GM21786 (cell line): ENCODE results near the gene YWHAB.
"Not testable (repeated sequence)": the region's sequence is repeated elsewhere in the genome, so short reads cannot be mapped to it uniquely, and the experiment has no call there.

Experiments
- ATAC-seq: cut with Tn5 transposase; IDR thresholded peaks from one replicate; pipeline ENCODE4 v1.9.1; 2021; ENCODE audit not compliant: unreplicated experiment

Gene YWHAB

DNA sequence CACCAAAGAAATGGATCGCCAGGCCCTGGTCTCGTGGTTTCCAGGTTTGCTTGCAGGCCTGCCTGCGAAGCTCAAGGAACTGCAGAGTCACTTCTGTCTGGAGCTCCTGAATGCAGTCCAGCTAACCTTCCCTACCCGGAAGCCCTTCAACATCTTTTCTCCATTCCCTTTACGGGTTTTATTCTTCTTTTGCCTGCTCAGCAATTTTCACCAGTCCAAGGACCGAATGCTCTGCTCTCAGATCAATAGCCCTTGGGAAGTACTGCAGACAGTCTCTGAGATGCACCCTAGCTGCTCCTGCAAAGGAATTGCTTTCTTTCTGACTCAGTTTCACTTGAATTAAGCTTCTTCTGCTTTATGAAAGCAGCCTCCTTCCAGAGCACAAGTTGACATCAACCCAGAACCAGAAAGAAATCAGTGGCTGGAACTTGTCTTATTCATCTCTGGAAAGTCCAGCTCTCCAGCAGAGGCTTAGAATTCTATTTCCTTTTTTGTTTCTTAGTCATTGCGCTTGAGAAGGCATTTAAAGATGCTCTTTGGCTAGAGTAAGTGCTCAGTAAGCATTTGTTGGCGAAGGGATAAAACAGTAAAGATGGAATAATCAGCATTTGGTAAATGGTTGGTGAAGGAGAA, 18.7 kb upstream of the YWHAB start:
- ATAC-seq = no peak

DNA sequence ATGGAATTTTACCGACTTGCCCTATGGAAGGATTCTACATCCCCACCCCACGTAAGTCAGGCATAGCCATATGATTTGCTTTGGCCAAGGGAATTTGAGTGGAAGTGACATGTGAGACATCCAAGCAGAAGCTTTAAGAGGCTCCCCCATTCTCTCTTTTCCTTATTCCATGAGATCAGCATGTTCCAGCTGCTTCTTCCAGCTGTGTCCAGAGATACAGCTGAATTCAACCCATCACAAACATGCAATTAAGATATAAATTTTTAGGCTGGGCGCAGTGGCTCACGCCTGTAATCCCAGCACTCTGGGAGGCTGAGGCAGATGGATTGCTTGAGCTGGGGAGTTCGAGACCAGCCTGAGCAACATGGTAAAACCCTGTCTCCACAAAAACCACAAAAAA, 16.0 kb upstream of the YWHAB start:
- no peak for ATAC-seq

DNA sequence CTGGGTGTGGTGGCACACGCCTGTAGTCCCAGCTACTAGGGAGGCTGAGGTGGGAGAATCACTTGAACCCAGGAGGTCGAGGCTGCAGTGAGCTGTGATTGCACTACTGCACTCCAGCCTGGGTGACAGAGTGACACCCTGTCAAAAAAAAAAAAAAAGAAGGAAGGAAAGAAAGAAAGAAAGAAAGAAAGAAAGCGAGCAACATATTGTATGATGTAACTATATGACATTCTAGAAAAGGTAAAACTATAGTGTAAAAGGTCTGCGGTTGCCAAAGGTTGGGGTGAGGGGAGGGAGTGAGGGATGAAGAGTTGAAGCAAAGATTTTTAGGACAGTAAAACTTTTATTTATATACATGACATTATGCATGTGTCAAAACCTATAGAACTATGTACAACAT, 3.1 kb upstream of the YWHAB start:
- ATAC-seq = not testable (repeated sequence)

DNA sequence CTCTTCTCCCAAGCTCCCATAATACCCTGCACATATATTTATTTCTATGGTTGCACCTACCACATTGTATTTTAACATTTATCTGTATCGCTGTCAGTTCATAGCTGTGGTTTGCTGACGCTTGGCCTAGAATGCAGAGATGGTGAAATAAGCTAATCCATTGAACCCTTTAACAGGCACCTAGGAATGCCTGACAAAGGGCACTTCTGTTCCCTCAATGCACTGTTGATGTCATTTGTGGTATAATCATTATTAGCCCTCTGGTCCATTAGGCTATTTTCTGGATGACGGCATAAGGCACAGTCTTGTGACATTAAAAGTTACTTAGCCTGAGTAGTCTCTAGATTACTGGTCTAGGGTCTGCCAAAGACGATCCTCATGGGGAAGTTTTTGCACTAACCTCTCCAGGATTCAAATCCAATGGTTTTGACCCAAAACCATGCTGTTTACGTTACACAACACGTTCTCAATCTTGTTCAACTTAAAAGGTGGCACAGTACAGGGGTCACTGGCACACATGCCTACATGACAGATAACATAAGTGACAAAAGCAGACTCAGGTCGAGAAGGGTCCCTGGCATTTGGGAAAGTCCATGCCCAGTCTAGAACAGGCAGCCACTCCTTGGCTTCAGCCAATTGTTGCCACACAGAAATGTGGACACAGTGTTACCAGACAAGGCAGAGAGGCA, 2.1 kb upstream of the YWHAB start:
- ATAC-seq = no peak

DNA sequence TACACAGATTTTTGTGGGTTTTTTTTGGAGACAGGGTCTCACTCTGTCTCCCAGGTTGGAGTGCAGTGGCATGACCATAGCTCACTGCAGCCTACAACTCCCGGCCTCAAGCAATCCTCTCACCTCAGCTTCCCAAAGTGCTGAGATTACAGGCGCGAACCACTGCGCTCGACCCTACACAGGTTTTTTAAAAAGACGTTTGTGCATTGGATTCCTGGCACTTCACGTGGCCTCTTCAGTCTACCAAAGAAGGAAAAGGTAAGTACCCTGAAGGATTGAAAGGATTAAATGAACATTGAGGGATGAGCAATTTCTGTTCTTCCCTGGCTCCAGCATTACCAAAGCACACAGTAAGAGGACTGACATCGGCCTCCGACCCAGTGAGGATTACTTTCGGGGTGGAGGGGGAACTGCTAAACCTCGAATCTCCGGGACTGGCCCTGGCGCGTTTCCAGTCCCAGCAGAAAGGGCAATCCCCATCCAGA, 556 bp upstream of the YWHAB start:
- no peak for ATAC-seq

DNA sequence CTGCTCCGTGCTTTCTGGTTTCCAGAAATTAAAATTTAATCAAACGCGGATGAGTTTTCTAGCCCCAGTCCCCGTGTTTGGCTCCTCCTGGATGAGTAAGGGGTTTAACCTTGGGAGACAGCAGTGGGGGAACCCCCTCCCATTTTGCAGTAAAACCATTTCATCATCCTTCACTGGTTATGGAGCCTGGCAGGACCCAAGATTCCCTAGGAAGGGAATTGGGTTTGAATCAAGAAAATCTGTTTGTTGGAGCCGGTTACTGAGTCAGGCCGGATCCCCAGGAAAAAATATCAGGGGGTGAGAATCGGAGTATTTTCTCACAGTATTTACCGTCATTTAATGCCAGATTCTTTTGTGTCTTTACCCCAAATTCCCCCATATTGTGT, 754 bp downstream of the YWHAB start:
- ATAC-seq = no peak

DNA sequence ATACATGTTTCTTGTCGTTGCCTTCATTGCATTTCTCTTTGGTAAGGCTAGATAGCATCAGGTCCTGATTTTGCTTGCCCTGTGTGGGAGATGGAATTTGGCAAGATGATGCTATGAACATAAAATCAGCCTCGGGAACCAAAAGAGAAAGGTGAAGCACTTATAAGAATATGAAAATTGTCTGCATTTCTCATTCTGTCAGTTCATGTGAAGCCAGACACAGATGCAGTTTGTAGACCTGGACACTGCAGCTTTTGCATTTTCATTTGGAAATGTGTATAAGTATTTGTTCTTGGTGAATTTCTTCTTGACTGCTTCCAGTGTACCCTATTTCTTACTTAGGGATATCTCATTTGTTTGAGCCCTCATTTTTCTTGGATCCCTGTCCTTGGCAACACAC, 1.3 kb downstream of the YWHAB start:
- no peak for ATAC-seq

DNA sequence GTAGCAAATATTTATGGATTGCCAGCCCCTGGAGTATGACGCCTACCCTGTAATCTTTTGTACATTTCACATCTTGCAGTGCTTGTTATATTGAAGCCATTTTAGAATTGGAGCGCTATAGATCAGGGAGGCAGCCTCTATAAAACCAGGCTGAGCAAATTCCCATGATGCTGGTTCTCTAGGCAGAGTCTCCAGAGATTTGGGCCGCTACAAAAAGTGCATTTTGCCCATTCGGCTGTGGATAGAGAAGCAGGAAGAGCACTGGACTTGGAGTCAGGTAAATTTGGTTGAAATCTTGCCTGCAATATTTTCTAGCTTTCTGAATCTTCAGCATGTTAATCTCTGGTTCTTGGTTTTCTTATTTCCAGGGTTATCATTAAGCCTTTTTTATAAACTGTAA, 2.0 kb downstream of the YWHAB start:
- ATAC-seq = no peak

DNA sequence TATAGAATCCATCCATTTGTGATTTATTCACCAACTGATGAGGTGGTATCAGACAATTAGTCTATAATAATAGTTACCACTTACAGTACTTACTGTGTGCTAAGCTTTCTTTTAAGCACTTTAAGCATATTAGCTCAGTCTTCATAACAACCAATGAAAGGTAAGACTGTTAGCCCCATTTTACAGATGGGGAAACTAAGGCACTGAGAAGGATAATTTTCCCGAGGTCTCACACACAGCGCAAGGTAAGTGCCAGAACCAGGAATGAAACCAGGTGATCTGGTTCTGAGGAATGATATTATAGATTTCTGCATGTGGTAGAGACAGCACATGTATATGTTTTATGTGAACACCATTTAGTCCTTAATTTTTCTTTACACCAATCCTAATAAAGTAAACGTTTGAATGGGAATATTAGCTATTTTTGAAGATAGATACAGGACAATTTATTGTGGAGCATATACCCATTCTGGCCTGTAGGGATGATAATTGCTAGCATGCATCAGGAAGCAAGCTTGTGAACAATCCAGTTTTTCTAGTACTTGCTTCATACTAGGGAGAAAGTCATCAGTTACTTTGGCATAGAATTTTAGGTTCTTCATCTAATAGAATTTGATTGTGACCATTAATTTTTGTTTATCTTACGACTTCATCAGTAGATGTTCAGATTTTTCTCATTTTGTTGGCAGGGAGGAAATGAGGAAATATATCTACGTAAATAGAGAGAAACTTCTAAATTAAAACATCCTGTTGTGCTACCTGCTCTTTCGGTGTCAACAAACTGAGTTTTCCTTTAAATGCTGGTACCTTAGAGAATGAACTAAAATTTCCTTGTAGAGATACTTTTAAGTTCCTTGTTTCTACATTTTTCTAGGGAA, 3.0 kb downstream of the YWHAB start:
- no peak for ATAC-seq

DNA sequence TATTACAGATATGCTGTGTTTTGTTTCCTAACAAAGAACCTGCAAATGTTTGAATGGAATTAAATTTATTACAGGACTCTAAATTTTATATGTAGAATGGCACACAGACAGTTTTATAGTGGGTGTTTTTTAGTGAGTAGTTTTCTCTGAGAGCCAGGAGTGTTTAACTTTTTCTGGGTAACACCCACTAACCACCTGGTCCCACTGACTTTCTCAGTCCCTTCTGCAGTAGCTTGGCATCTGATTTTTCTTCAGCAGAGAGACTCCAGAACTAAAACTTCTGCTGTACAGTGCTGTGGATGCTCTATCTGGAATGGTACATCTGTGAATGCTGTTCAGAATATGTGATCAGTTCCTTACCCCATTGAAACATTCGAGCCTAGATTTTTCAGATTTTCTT, 6.3 kb downstream of the YWHAB start:
- ATAC-seq = no peak

DNA sequence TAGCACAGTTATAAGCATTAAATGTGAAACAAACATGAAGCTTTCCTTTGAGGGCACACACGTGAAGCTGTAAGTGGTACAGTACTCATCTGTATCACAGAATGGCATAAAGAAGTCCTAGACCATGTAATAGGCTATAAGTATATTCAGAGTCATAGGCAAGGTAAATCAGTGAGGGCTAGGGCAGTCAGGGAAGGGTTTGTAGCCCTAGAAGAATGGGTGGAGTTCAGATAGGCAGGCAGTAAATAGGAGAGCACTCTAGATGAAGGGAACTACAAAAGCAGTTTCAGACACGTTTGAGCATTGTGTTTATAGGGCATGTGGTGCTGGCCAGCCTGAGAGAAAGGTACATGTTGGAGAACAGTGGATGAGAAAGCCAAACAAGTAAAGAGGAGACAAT, 9.5 kb downstream of the YWHAB start:
- ATAC-seq = no peak

DNA sequence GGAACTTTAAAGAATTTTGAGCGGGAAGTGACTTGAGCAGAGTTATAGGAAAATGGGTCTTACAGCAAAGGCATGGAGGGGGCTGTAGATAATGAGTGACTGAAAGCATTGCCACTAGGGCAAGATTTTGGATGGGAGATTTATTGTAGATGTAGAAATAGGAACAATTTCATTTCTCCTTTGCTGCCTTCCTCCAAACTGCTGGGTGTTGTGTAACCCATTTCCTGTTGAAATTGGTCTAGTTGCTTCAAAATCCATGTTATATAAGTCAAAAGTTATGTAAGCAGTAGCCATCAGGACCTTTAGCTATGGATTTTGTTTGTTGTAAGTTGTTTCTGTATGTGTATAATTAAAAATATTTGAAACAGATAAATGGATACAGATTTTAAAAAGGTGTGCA, 11.1 kb downstream of the YWHAB start:
- no peak for ATAC-seq

DNA sequence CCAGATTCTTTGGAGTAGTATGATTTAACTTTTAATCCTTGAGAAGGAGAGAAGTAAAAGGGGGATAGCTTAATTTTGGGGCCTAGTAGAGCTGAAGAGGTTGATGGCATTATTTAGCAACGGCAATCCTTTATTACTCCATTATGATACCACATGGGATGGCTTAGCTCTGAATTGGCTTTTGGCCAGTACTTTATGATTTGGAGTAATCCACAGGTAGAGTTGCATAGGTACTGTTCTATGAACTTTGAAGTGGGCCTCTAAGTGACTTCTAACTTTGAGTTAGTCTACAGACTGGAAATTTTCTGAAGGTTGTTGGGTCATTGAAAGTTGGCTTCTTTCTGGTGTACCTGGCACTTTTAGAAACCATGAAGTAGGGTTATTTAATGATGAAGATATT, 11.6 kb downstream of the YWHAB start:
- ATAC-seq = no peak

DNA sequence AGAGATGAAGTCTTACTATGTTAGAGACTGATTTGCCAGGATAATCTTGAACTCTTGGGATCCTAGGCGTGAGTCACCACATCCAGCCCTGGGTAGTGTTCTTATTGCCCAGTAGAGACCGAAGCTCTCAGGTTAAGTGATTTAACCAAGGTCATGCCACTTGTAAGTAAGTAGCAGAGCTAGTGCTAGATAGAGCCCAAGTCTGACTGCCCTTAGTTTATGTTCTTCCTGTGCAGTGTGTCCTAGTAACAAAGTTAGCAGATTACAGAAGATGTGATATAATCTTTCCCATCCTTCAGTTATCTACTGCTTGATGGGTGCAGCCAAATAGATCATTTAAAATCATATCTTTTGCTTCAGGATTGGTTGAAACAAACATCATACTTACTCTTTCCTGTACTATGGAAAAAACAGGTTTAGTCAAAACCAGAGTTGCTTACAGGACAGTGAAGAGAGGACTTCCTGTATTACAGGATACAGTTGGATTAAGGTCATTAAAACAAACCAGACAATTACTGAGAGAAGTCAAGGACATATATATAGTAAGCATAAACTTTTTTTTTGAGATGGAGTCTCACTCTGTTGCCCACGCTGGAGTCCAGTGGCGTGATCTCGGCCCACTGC, 14.8 kb downstream of the YWHAB start:
- ATAC-seq = no peak

DNA sequence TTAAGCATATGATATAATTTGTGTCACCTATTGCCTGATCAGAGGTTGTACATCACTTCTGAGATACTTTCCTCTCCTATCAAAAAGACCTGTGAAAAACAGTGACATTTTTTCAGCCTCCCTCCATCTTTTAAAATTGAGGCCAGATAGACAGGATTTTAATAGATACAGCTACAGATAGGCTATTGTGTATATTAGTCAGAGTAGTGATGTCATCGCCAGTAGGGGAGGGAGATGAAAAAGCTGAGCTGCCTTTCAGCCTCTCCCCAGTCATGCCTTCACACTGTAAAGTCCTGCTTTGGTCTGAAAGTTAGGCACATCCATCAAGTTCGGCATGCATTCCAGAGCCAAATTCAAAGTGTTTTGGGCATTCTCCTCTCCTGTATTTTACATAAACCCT, 16.5 kb downstream of the YWHAB start:
- ATAC-seq = no peak

DNA sequence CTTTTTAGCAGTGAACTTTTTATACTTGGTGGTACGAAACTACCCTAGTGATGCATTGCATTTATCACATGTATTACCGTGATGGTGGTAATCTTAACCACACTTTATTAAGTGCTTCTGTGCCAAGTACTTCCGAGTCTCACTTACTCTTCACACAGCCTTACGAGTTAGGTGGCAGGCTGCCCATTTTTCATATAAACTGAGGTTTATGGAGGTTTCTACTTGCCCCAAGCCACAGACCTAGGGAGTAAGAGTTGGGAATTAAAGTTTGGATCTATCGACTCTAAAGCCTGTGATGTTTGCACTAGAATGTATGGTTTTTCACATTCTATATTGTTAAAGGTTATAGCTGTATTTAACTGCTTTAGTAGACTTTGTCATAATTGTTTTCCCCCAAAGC, 18.9 kb downstream of the YWHAB start:
- ATAC-seq = no peak

DNA sequence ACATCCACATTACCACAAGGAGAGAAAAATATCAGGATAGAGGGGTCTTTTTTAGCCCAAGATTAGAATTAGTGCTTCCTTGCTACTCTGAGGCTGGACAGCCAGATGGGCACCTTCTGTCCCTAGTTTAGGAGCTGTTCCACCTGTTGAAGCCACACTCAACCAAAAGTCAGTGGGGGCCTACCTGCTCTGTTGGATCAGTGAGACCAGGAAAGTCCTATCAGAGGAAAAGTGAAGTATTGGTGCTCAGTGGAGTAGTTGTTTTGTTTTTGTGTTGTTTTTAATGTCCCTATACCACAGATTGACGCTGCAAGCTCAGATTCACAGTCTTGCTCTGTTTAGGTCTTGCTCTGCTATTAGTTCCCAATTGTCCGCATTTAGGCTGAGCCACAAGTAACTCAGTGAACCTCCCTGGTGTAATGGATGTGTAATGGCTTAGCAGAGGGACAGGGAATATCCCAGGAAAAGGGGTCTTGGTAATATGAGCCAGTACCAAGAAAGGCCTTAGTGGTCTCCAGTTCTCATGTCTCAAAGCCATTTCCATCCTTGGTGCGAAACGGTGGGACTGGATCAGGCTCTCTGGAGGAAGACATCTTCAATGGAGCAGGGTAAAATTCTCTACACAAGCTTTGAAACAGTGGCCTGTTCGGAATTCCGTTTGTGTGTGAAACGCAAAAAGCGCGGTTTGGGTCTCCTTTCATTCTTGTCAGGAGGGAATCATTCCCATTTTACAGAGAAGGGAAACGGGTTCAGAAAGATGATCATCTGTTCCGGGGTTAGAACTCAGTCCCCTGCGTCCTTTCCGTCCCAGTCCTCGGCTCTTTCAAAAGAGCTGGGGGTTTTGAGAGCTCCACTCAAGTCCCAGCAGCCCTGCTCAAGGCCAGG, 23.7 kb downstream of the YWHAB start:
- ATAC-seq = no peak

DNA sequence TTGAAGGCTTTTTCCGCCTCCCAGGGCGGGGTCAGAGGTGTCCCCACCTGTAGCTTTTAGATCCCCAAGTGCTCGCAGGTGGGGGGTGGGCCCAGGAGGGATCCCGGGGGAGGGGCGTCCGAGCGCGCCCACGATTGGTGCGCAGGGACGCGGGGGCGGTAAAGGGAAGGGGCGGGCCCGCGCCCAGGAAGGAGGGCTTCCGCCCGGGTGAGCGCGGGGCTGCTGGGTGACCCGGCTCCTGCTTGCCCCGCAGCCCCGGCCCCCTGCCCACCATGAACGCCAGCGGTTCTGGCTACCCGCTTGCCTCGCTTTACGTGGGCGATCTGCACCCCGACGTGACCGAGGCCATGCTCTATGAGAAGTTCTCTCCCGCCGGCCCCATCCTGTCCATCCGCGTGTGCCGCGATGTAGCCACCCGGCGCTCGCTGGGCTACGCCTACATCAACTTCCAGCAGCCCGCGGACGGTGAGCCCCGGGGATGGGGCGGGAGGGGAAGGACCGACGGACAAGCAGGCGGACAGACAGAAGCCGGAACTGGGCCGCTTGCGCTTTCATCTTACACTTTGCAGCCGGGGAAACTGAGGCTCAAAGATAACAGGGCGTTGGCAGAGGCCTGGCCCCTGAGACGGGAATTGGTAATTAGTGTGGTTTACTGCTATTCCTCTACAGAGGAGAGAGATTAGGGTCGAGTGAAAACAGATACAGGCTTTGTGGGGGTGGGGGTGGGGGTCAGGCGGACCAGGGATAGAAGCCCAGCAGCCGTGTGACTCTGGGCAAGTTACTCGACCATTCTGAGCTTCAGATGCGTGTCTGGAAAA, 24.6 kb downstream of the YWHAB start, which contains the start of gene PABPC1L:
Gene PABPC1L, plus strand, starts transcription at position 189 of the 818 bp plus-strand sequence. Its CDS starts 84 bp downstream, at position 273.
- ATAC-seq = peak; percentile 76

DNA sequence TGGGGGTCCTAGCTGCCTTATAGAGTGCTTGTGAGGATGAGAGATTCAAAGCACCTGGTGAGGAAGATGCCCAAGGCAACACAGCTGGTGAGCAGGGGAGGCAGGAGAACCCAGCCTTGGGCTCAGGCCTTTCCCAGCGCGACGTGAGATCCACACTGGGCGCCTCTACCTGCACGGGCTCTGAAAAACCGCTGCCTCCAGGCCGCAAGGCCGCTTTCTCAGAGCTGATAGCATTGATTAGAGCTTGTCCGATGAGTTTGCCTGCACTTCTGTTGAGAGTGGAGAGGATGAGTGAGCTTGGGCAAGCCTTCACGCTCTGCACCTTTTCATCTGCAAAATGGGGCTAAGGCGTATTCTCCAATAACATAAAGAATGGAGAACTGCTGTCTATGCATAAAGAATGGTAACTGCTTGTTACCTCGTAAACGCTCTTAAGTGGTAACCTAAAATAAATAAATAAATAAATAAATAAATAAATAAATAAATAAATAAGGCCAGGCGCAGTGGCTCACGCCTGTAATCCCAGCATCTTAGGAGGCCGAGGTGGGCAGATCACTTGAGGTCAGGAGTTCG, 25.3 kb downstream of the YWHAB start:
- no peak for ATAC-seq
